Right cardiac atrium (tissue), 5 donors: ENCODE measurements around the gene IL19. TPM values are rescaled to one million over a fixed set of nuclear protein-coding genes. Genes with fewer than 3 reads are reported as not detected.

ENCODE experiments used
- ATAC-seq, 2 donors: fragments of 200-7000 bp; cut with Tn5 transposase; one replicate each; pipeline versions ENCODE4 v1.8.0 to v1.9.1; 2020; ENCODE audit warnings: moderate library complexity in 2 of 2, mild to moderate bottlenecking in 1 of 2
- DNase-seq, 3 donors: peaks; one replicate each; pipeline ENCODE4 v3.0.0-alpha.2; 2020
- H3K27ac ChIP-seq: one replicate; pipeline ENCODE4 v1.5.1; 2013; ENCODE audit warnings: mild to moderate bottlenecking, low read length, control low read depth, moderate library complexity
- H3K27me3 ChIP-seq: one replicate; pipeline ENCODE4 v1.6.1; 2013; ENCODE audit not compliant: control insufficient read depth, insufficient read depth
- H3K4me1 ChIP-seq: one replicate; pipeline ENCODE4 v1.6.1; 2013; ENCODE audit warnings: low read length; ENCODE audit not compliant: control insufficient read depth, insufficient read depth
- H3K4me3 ChIP-seq: one replicate; pipeline ENCODE4 v1.5.1; 2013; ENCODE audit warnings: low read length, control low read depth
- H3K9me3 ChIP-seq: one replicate; pipeline ENCODE4 v1.6.1; 2013; ENCODE audit warnings: low read length; ENCODE audit not compliant: control insufficient read depth
- WGBS: extraction: QIAGEN DNeasy Blood & Tissue Kit; methylation state at CpG from one replicate; pipeline ENCODE4 v1.1.7; 2013; 5-methylcytosine and 5-hydroxymethylcytosine counted together
- intact Hi-C, 4 donors: fragments of 100-400 bp; cut with DNase I; formaldehyde crosslinking; loops; one replicate each; pipeline versions ENCODE4 v1.11.0 to v1.14.0; 2022 to 2023
- polyA plus RNA-seq: library from polyadenylated mRNA; stranded (reverse); fragments of 200-250 nt; gene quantifications from one replicate; pipeline ENCODE4 v1.2.3, GENCODE V29; 2013
- total RNA-seq, 4 donors: library from RNA; stranded (reverse); fragmentation: NEBNext Ultra II Directional; extraction: Animal tissue kit (Norgen Biotek cat#: 25700); gene quantifications; one replicate each; pipeline ENCODE4 v1.2.1, GENCODE V29; 2021
- donor health status: healthy with polysubstance abuse.
- donor health status: DM: no; HTN: yes; CAD: no.
- donor health status: DM: no; HTN: no; CAD: no.
- donor health status: DM: no; HTN: yes; CAD: no; lungs with severe emphysema.
- donor health status: DM: yes; HTN: yes; CAD: no.

Gene IL19
- total and polyA plus RNA-seq, 5 donors: not detected

DNA sequence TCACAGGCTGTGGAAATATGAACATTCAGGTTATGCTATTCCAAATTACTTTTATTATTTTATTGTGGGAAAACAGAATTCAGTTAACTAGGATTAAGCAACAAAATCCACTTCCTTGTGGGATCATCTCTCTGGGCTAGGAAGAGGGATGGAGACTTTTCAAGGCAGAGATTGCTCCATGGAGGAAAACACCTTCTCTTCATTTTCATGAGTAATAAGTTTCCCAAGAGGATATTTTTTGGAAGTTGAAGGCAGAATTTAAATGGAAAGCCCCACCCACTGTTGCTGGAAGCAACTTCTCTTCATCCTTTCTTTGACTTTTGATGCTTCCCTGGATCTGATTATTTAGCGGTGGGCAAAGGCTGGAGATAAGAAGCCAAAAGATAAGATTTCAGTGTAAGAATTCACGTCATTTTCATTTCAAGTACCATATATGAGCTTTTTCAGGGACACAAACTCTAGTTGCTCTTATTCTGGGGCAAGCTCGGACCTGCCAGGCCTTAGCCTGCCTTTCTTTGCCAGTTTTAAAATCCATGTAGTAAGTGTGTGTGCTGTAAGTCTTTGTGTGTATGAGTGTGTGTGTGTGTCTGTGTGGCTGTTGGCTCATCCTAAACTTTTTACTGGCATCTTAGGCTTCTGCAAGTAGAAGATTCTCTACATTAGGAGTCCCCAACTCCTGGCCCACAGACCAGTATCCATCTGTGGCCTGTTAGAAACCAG lies 114.9 kb downstream of the IL19 start:
- Histone ChIP-seq H3K9me3 (no peaks in the 10 kb centered on the region), H3K4me3 (no peak overlapping the region), H3K27ac (no peak overlapping the region), H3K27me3 (no peaks in the 10 kb centered on the region), H3K4me1 (peaks cover 1% of the 10 kb centered on the region)
- intact Hi-C loops: no loop called here
- no peak for ATAC-seq
- DNase-seq: no peak
- 75% methylated on average over 3 of the region's 3 CpGs for WGBS

DNA sequence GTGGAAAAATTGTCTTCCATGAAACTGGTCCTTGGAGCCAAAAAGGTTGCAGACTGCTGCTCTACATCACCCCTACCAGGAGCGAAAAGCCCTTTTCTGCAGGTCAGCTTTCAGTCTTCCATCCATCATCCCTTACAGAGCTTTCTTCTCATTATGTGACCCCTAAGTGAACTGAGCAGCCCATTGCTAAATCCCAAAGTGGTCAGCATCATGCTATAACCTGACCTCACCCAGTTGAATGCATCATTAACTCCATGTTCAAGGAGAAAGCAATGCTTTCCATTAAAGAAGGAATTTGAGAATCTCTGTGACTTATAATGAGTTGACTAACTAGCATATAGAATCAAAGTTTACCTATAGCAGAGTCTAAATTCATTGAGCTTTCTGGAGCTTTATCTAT lies 116.3 kb downstream of the IL19 start:
- Histone ChIP-seq H3K4me1 (peaks cover 2% of the 10 kb centered on the region), H3K27me3 (no peaks in the 10 kb centered on the region), H3K4me3 (no peak overlapping the region), H3K27ac (no peak overlapping the region), H3K9me3 (no peaks in the 10 kb centered on the region)
- intact Hi-C loops: no loop called here
- no peak for DNase-seq
- WGBS: 95% methylated on average over 1 of the region's 1 CpG
- no peak for ATAC-seq

DNA sequence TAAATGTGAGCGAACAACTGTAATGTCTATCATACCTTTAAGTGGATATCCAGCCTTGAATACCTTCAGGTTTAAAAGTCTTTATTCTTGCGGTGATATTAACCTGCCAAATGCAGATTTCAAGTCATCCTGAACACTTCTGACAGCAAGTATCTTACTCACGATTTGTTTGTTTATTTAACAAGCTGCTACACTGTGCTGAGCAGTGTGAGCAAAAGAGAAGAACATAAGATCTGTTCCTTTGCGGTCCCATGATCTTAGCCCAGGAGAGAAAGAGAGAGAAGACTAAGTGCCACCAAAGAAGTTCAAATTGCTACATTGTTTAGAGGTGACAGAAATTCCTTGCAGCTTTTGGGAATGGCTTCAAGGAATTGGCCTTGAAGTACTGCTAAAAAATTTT lies 117.1 kb downstream of the IL19 start:
- intact Hi-C loops: no loop called here

DNA sequence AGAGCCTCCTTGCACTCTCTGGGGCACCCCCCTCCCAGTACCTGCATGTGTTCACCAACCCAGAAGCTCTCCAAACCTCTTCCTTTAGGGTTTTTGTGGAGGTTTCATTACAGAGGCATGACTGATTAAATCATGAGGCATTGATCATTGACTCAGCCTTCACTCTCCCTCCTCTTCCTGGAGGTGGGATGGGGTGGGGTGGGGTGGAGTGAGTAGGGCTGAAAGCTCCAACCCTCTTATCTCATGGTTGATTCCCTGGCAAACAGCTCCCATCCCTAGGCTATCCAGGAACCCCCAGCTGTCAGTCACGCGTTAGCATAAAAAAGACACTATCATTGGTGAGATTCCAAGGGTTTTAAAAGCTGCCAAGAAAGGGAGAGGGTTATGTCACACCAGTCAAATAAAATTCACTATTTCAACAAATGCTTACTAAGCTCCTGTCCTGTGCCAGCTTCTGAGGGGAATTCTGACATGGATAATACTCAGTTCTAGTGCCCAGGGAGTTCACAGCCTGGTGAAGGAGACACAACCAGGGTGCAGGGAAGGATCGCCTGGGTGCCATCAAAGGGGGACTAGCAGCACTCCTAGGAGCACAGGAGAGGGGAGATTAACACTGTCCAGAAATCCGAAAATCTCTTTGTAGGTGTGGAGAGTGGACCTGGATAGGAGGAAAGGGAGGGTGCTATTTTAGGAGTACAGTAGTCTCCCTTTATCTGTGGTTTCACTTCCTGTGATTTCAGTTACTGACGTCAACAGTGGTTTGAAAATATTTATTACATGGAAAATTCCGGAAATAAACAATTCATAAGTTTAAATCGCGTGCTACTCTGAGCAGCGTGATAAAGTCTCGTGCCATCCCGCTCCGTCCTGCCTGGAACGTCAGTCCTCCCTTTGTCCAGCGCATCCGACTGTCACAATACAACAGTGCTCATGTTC lies 119.8 kb downstream of the IL19 start:
- Histone ChIP-seq H3K4me3 (peak overlapping the region; percentile 12), H3K9me3 (no peaks in the 10 kb centered on the region), H3K4me1 (peaks cover 2% of the 10 kb centered on the region), H3K27ac (no peak overlapping the region), H3K27me3 (no peaks in the 10 kb centered on the region)
- intact Hi-C loops: no loop called here
- WGBS: 36% methylated on average over 15 of the region's 15 CpGs
- ATAC-seq (peak; percentile 48 to 67), DNase-seq (peak in 1 of 3 donors; percentile 28)

More for the DNA sequence above, 117.1 kb downstream of the IL19 start:
- ATAC-seq (no peak), DNase-seq (no peak)
- H3K27me3 ChIP-seq: no peaks in the 10 kb centered on the region
- WGBS: 72% methylated on average over 4 of the region's 4 CpGs
- no peak overlapping the region for H3K4me3 ChIP-seq
- no peaks in the 10 kb centered on the region for H3K9me3 ChIP-seq
- no peak overlapping the region for H3K27ac ChIP-seq
- peaks cover 2% of the 10 kb centered on the region for H3K4me1 ChIP-seq

DNA sequence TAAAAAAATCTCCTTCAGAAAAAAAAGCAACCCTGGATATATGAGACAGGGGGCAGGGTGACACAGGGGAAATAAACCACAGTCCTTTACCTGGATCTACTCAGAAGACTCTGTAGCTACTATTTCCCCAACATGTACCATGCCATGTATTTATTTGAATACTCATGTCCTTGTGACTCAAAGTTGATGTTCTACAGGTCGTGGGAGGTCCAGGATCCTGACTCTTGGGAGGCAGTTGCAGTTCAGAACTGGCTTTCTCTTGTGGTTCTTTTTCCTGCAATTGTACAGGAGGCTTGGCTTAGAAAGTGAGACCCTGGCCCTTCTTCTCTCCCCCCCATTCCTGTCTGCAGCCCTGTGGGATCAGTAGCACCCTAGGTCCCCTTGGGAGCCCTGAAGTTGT lies 120.8 kb downstream of the IL19 start:
- 81% methylated on average over 1 of the region's 1 CpG for WGBS
- H3K27me3 ChIP-seq: no peaks in the 10 kb centered on the region
- no peaks in the 10 kb centered on the region for H3K9me3 ChIP-seq
- intact Hi-C loops: no loop called here
- H3K27ac ChIP-seq: no peak overlapping the region
- H3K4me3 ChIP-seq: no peak overlapping the region
- ATAC-seq (no peak), DNase-seq (no peak)
- H3K4me1 ChIP-seq: peaks cover 2% of the 10 kb centered on the region

Other genes starting within 250 kb of the IL19 start
- 10 to 100 TPM; 24.6 to 28.0 (median 25.8) TPM for gene EIF2D, start 158.3 kb upstream of the IL19 start, total RNA-seq
- 23.0 TPM for gene EIF2D, start 158.3 kb upstream of the IL19 start, polyA plus RNA-seq
- gene DYRK3, start 135.2 kb upstream of the IL19 start, total RNA-seq: 10 to 100 TPM; 15.7 to 29.8 (median 23.4) TPM
- 17.0 TPM for gene DYRK3, start 135.2 kb upstream of the IL19 start, polyA plus RNA-seq
- gene MAPKAPK2, start 85.9 kb upstream of the IL19 start, total RNA-seq: 100 to 1,000 TPM; 192 to 221 (median 216) TPM
- 129 TPM for gene MAPKAPK2, start 85.9 kb upstream of the IL19 start, polyA plus RNA-seq
- 1 to 10 TPM in 3 of 4 donors, under 1 TPM in 1; 0.59 to 5.9 (median 1.3) TPM for gene IL10, start 1.7 kb downstream of the IL19 start, total RNA-seq
- gene IL10, start 1.7 kb downstream of the IL19 start, polyA plus RNA-seq: 0.75 TPM
- gene IL20, start 94.8 kb downstream of the IL19 start, total RNA-seq: not detected
- not detected for gene IL20, start 94.8 kb downstream of the IL19 start, polyA plus RNA-seq
- not detected for gene IL24, start 126.7 kb downstream of the IL19 start, total RNA-seq
- not detected for gene IL24, start 126.7 kb downstream of the IL19 start, polyA plus RNA-seq
- 1 to 10 TPM; 1.7 to 2.7 (median 2.1) TPM for gene FCMR, start 151.2 kb downstream of the IL19 start, total RNA-seq
- gene FCMR, start 151.2 kb downstream of the IL19 start, polyA plus RNA-seq: 0.81 TPM
- gene PIGR, start 175.7 kb downstream of the IL19 start, total RNA-seq: under 1 TPM in 3 of 4 donors, not detected in 1; 0.09 to 0.59 (median 0.17) TPM
- gene PIGR, start 175.7 kb downstream of the IL19 start, polyA plus RNA-seq: 0.23 TPM
- not detected for gene FCAMR, start 199.7 kb downstream of the IL19 start, total RNA-seq
- gene FCAMR, start 199.7 kb downstream of the IL19 start, polyA plus RNA-seq: not detected